ENCODE results near the gene MYO9B.
A peak's percentile ranks its signal among the peaks of the same experiment; 100 is the strongest.

The MYO9B gene

GRCh38 chr19:17045907-17046502 is 29.6 kb upstream of the MYO9B start:
- no peak for DNase-seq (ENCODE audit: low read depth)
- TF ChIP-seq CTCF (IDR thresholded peaks at IDR 0.05; ENCODE audit: control insufficient read depth, insufficient read depth, low read depth, low read length, missing control alignments): no peak
- H3K4me3 ChIP-seq (ENCODE audit: control insufficient read depth, low read depth, low read length): no peak overlapping the region

GRCh38 chr19:17048885-17049453 is 26.6 kb upstream of the MYO9B start:
- no peak for TF ChIP-seq CTCF (IDR thresholded peaks at IDR 0.05; ENCODE audit: control insufficient read depth, insufficient read depth, low read depth, low read length, missing control alignments)
- no peak overlapping the region for H3K4me3 ChIP-seq (ENCODE audit: control insufficient read depth, low read depth, low read length)
- DNase-seq (ENCODE audit: low read depth): no peak

GRCh38 chr19:17049711-17050280 is 25.8 kb upstream of the MYO9B start:
- TF ChIP-seq CTCF (IDR thresholded peaks at IDR 0.05; ENCODE audit: control insufficient read depth, insufficient read depth, low read depth, low read length, missing control alignments): no peak
- peak; percentile 13 for DNase-seq (ENCODE audit: low read depth)
- H3K4me3 ChIP-seq (ENCODE audit: control insufficient read depth, low read depth, low read length): no peak overlapping the region

GRCh38 chr19:17052439-17052838 is 23.1 kb upstream of the MYO9B start:
- peak; percentile 14 for DNase-seq (ENCODE audit: low read depth)
- H3K4me3 ChIP-seq (ENCODE audit: control insufficient read depth, low read depth, low read length): no peak overlapping the region
- peak; percentile 63 for TF ChIP-seq CTCF (IDR thresholded peaks at IDR 0.05; ENCODE audit: control insufficient read depth, insufficient read depth, low read depth, low read length, missing control alignments)

- no peak for TF ChIP-seq CTCF (IDR thresholded peaks at IDR 0.05; ENCODE audit: control insufficient read depth, insufficient read depth, low read depth, low read length, missing control alignments)
- no peak overlapping the region for H3K4me3 ChIP-seq (ENCODE audit: control insufficient read depth, low read depth, low read length)
- DNase-seq (ENCODE audit: low read depth): no peak
Observed at GRCh38 chr19:17054746-17055145, 20.8 kb upstream of the MYO9B start.

- DNase-seq (ENCODE audit: low read depth): no peak
- H3K4me3 ChIP-seq (ENCODE audit: control insufficient read depth, low read depth, low read length): no peak overlapping the region
- TF ChIP-seq CTCF (IDR thresholded peaks at IDR 0.05; ENCODE audit: control insufficient read depth, insufficient read depth, low read depth, low read length, missing control alignments): no peak
Observed at GRCh38 chr19:17055636-17056035, 19.9 kb upstream of the MYO9B start.
